GM12891 (cell line): ENCODE results near the gene FCRL6.

Experiments
- POLR2A ChIP-seq: IDR thresholded peaks from 2 replicates; pipeline ENCODE4 v1.6.1; 2011; ENCODE audit warnings: low read depth, low read length, control low read depth
- POLR2AphosphoS5 ChIP-seq: IDR thresholded peaks from 2 replicates; pipeline ENCODE4 v1.6.1; 2011; ENCODE audit warnings: low read depth, low read length, control low read depth
- TAF1 ChIP-seq: IDR thresholded peaks from 2 replicates; pipeline ENCODE4 v1.6.1; 2011; ENCODE audit warnings: low read depth, low read length, control low read depth

GRCh38 chr1:159783724-159784123 is 18.4 kb upstream of the FCRL6 start:
- TF ChIP-seq POLR2AphosphoS5 (no peak), TAF1 (no peak), POLR2A (no peak)
